HG03575 (cell line): Measurements from ENCODE around the gene WASF2.
"Not testable (repeated sequence)": the region's sequence is repeated elsewhere in the genome, so short reads cannot be mapped to it uniquely, and the experiment has no call there.

Experiments
- ATAC-seq: cut with Tn5 transposase; IDR thresholded peaks from one replicate; pipeline ENCODE4 v1.9.1; 2021; ENCODE audit not compliant: unreplicated experiment, insufficient number of reproducible peaks, low FRiP score; ENCODE audit errors: extremely low read depth

Gene WASF2

DNA sequence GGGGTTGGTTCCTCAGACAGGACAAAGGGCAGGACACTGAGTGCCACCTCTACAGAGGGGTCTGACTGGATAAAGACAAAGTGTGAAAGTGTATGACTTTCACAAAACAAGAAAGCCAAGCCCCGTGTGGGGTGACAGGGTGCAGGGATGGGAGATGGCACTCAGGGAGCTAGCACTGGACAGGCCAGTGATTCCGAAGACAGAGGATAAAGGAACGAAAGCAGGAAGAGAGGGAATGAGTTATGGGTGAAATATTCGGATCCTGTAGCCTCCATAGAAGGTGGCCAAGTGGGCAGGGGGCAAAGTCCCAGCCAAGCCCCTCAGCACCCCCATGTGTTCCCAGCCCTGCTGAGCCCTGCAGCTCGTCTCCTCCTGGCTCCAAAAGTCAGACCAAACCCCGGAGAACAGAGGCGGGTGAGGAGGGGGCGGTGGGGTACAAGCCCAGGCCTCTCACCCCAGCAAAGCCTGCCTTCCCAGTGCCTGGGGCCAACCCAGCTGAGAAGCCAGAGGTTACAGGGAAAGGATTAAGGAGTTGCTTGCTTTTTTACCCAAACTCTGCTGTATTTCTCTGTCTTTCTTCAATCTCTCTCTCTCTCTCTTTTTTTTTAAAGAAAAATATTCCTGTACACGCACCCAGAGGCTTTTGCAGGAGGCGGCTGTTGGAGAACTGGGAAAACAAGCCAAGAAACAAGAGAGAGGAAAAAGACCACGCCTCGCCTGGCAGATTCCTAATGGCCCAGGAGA lies 14.0 kb upstream of the WASF2 start:
- no peak for ATAC-seq

DNA sequence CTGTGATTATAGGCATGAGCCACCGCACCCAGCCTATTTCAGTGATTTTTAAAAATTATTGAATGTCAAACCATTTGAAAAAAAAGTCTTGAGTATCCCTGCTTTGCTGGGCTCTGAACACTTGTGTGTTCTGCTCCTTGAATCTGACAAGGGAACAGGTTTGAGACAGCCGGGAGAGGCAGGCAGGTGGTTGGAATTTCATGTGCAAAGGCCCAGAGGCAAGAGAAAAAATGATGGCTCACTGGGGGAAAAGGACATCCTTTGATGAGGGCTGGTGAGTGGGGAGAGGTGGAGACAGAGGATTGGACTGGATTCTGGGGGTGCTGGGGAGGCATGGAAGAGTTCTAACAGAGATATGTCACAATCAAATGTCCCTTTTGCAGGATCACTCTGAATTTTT lies 13.1 kb upstream of the WASF2 start:
- no peak for ATAC-seq

DNA sequence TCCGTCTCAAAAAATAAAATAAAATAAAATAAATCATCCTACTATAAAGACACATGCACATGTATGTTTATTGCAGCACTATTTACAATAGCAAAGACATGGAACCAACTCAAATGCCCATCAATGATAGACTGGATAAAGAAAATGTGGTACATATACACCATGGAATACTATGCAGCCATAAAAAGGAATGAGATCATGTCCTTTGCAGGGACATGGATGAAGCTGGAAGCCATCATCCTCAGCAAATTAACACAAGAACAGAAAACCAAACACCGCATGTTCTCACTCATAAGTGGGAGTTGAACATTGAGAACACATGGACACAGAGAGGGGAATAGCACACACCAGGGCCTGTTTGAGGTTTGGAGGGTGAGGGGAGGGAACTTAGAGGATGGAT lies 11.2 kb upstream of the WASF2 start:
- ATAC-seq = not testable (repeated sequence)

DNA sequence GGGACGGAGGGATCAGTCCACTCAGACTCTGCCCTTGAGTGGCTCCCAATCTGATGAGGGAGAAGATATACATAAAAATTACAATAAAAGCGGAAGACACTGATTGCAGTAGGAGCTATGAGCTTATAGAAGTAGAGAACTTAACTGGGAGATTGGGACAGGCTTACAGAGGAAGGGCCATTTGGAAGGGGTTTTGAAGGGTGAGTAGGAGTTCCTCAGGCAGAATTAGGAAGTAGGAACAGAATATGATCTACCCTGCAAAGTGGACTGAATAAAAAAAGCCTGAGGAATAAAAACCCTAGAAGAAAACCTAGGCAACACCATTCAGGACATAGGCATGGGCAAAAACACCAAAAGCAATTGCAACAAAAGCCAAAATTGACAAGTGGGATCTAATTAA lies 9.2 kb upstream of the WASF2 start:
- ATAC-seq = no peak

DNA sequence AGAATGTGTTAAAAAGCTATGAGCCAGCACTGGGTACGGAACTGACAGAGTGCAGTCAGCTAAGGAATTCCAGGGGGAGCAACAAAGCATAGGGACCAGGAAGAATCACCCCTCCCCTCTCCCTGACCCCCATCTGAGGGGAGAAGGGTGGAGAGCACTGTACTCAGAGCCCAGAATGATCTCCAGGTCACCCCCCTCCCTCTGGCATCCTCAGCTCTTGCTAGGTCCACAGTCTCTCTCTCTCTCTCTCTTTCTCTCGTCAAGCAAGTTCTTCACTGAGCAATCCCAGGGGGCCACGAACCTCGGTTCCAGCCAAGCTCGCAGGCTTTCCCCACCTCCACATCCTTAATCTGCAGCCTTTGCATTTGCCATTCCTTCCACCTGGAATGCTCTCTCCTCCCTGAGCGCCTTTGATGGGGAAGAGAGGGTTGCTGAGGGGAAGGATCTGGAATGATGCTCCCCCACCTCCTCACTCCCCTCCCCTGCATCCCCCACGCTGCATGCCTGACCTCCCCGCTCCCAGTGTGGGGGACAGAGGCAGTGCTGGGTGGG lies 6.7 kb upstream of the WASF2 start:
- ATAC-seq = no peak

DNA sequence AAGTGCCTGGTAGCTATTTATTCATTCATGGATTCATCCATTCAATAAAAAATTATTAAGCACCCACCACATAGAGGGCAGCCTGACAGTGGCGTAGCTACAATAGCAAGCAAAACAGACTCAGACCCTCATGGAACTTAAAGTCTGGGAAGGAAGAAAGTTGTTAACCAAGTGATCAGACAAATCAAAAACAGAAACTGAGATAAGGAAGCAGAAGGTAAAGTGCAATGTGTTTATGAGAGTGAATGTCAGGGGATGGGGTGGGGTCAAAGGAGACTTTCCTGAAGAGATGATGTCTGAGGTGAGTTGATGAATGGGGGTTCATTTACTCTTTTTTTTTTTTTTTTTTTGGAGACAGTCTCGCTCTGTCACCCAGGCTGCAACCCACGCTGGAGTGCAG lies 2.8 kb upstream of the WASF2 start:
- no peak for ATAC-seq

DNA sequence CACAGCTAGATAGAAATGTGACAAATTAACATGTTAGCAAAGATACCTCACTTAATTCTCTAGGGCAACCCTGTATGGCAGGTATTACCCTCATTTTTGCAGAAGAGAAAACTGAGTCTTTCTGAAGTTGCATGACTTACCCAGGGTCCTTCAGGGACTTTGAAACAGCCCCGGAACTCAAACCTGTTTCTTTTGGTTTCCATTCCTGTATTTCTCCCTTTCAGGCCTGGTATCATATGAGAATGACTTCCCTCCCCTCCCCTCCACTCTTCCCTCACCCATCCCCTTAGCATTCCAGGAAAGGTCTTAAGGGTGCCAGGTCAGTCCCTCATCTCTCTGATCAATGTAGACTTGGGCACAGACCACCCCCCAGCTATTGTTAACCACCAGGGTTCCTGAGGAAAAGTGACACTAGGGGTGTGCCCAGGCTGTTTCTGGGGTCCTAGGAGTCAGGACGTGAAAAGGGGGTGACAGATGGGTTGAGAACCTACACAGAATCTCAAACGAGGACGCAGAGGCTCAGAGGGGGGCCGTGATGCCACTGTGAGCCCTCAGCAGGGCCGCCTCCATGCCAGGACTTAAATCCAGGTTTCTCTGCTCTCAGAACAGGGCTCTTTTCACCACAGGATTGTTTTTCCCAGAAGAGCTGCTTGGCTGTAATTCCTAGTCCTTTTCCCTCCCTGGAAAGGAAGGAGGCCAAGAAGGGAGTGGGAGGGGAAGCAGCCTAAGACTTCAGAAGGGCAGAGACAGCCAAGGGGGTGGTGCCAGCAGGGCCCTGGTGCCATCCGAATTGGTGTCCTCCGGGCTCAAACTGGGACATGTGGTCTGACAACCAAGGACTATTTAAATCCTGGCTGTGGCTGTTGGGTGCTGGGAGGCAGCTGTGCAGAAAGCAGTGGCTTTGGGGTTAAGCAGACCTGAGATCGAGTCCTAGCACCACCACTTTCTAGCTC lies 2.1 kb upstream of the WASF2 start:
- ATAC-seq = no peak

DNA sequence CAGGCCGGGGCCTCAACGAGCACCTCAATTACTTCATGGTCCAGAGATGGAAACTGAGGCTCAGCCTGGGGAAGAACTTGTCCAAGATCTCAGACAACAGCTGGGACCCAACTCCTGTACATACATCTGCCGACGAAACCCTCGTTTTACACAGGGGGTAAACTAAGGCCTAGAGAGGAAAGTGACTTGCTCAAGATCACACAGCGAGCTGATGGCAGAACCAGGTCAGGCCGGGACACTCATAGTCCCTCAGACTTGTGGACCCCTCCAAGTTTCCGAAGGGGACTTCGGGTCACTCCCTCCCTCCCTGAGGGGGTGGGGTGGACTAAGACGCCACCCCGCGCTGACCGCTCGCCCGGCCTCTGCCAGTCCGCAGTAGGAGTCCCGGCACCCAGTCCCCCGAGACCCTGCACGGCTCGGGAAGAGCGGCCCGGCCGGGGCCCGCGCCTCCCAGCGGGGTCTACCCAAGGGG lies 430 bp downstream of the WASF2 start:
- no peak for ATAC-seq

DNA sequence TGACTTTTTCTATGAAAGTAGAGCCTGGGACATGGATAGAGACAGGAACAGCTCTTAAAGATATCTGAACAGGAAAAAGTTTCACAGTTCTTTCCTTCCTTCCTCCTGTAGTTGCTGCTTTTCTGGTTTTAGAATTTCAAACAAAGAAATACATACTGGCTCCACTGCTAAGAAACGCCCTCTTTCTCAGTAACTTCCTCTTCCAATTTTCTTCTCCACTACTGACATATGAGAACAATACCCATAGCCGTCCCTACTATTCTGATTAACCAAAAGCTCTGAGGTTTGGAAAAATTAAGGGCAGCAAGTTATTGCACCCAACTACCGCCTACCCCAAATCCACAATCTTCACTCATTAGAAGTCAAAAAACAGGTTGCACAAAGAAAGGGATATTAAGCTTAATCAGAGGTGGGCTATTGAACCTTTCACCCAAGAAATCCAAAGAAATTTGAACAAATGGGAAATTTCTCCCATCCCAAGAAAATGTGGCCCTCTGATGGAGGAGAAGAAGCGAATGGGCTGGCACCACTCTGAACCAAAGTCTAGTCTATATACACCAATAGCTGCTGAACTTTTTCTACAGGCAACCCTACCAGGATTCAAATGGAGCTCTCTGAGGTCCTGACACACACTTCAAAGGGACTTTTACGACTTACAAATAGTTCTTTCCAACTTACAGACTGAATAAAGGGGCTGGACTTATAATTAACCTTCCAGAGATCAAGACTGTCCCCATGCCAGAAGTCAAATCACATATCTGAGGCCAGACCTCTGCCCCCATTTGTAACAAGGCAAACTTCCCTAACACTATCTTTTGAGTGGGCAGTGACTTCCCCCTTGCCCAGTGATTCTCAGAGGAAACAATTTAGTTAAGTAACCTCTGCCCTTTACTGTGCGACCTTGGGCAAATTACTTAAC lies 1.7 kb downstream of the WASF2 start:
- ATAC-seq = no peak

DNA sequence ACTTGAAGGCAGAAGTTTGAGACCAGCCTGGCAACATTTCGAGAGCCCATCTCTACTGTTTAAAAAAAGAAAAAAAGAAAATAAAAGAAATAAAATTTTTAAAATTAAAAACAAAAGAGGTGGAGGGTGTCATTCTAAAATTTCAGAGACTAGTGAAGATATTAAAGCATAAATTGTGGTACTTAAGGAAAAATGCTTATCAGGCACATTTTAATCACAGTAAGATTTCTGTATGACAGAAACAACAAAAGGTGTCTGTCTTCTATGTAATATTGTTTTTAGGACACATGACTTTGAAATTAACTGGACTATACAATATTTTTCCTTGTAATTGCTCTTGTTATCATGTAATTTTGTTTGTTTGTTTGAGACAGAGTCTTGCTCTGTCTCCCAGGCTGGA lies 4.6 kb downstream of the WASF2 start:
- no peak for ATAC-seq

DNA sequence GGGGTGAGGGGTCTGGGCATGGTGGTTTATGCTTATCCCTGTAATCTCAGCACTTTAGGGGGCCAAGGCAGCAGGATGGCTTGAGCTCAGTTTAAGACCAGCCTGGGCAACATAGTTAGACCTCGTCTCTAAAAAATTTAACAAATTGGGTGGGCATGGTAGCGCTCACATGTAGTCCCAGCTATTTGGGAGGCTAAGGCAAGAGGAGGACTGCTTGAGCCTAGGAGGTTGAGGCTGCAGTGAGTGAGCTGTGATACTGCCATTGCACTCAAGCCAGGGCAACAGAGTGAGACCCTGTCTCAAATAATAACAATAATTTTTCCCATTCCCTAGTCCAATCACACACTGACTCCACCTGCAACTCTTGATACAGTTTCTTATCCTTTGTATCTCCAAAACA lies 6.3 kb downstream of the WASF2 start:
- no peak for ATAC-seq

DNA sequence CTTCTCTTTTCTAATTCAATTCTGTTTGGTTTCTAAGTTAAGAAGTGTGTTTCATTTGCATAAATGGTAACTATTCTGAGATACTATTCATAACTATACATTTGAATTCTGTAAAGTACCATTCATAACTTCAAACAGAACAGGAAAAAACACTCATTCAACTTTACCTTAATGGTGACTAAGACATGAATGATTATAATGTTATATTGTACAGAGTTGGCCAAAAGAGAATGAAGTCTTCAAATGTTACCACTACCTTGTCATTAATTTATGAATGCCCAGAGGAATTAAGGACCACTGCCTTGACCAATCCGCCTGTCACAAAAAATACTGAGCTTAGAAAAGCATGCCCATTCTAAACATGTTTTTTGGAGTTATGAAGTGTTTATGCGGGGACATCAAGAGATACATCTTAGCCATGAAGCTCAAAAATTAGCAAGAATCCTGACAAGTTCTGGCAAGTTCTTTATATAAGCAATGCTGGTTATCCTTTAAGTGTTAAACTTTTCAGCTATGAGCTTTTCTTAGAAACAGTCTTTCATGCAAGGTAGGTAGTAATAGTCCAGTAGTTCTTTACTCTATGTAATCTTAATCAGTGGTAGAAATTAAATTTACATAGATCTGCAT lies 7.9 kb downstream of the WASF2 start:
- ATAC-seq = no peak

DNA sequence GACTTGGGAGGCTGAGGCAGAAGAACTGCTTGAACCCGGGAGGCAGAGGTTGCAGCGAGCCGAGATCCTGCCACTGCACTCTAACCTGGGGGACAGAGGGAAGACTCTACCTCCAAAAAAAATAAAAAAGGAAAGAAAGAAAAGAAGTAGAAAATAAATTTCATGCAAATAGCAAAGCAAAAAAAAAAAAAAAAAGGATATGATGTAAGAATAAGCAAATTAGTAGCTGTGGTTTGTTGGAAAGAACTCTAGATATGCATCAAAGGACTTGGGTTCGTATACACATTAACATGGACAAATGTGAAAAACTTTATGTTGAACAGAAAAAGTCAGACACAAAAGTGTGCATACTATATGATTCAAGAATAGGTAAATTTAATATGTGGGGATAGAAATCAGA lies 11.9 kb downstream of the WASF2 start:
- no peak for ATAC-seq

DNA sequence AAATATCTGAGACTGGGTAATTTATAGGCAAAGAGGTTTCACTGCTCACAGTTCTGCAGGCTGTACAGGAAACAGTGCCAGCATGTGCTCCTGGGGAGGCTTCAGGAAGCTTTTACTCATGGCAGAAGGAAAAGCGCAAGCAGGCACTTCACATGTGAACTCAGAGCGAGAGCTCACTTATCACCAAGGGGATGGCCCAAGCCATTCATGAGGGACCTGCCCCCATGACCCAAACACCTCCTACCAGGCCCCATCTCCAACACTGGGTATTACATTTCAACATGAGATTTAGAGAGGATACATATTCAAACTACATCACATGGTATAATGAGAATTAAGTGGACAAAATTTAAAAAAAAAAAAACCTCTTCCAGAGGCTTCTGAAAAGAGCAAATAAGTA lies 13.7 kb downstream of the WASF2 start:
- ATAC-seq = no peak

DNA sequence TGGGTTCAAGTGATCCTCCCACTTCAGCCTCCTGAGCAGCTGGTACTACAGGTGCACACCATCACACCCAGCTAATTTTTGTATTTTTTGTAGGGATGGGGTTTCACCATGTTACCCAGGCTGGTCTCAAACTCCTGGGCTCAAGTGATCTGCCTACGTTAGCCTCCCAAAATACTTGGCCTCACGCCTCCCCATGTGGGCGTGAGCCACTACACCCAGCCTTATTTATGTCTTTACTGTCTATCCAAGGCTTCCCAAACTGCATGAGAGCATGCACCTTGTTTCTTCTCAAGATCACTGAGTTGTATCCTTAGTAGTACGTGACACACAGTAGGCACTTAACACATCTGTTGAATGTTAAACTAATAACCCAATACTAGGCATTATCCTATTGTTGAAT lies 14.2 kb downstream of the WASF2 start:
- no peak for ATAC-seq

DNA sequence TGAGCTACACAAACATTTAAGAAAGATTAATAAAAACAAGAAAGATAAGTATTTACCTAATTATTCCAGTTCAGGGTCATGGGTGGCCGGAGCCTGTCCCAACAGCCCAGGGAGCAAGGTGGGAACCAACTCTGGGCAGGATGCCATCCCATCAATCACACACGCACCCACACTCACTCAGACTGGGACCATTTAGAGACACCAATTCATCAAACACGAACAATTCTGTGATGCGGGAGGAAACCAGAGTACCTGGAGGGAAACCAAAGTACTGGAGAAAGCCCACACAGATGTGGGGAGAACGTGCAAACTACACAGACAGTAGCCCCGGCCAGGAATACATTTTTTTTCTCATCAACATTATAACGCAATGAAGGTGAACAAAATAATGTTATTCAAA lies 16.2 kb downstream of the WASF2 start:
- no peak for ATAC-seq

DNA sequence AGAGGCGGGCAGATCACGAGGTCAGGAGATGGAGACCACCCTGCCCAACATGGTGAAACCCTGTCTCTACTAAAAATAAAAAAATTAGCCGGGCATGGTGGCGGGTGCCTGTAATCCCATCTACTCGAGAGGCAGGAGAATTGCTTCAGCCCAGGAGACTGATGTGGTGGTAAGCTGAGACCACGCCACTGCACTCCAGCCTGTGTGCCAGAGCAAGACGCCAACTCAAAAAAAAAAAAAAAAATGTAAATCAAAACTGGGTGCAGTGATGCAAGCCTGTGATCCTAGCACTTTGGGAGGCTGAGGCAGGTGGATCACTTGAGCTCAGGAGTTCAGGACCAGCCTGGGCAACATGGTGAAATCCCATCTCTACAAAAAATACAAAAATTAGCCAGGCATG lies 17.9 kb downstream of the WASF2 start:
- not testable (repeated sequence) for ATAC-seq

DNA sequence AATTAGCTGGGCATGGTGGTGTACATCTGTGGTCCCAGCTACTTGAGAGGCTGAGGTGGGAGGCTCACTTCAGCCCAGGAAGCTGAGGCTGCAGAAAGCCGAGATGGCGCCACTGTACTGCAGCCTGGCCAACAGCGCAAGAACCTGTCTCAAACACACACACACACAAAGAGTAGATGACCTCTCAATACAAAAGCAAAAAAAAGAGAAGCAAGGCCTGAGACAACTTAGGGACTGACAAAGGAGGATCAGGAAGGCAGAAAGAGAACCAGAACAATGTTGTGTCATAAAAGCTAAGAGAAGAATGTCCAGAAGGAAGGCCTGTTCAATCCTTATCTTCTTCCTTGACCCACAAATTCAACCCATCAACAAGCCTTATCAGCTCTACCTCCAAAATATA lies 18.5 kb downstream of the WASF2 start:
- no peak for ATAC-seq

DNA sequence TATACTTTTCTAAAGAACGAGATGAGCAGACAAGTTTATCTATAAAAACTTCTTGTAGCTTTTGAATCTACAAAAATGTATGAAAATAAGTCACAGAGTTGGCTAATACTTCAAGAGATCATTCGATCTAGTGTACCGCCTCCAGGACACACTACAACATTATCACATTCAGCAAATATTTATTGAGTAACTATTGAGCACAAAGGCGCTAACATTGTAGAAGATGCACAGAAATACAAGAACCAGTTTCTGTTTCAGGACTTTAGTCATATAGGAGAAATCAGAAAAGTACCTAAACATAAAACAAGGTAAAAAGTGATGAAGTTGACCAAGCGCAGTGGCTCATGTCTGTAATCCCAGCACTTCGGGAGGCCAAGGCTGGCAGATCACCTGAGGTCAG lies 20.6 kb downstream of the WASF2 start:
- no peak for ATAC-seq
